Hepatocyte (in vitro differentiated cells): ENCODE measurements around the gene MYH6. TPM values are rescaled to one million over a fixed set of nuclear protein-coding genes. Genes with fewer than 3 reads are reported as not detected.

Experiments
- DNase-seq: peaks from one replicate; pipeline ENCODE4 v3.0.0-alpha.2; 2016; ENCODE audit warnings: low spot score
- H2AFZ ChIP-seq: fragments of 200-600 bp; sonication (generic); 2 replicates; pipeline ENCODE4 v1.6.0; 2016; ENCODE audit warnings: antibody characterized with exemption, mild to moderate bottlenecking
- H3K27ac ChIP-seq: fragments of 200-600 bp; sonication (generic); 2 replicates; pipeline ENCODE4 v1.5.1; 2016; ENCODE audit warnings: mild to moderate bottlenecking
- H3K27me3 ChIP-seq: fragments of 200-600 bp; sonication (generic); 2 replicates; pipeline ENCODE4 v1.6.1; 2016
- H3K36me3 ChIP-seq: fragments of 200-600 bp; sonication (generic); replicated peaks from 2 replicates; pipeline ENCODE4 v1.5.1; 2016; ENCODE audit warnings: low read depth; ENCODE audit not compliant: insufficient read depth
- H3K4me1 ChIP-seq: fragments of 200-600 bp; sonication (generic); 2 replicates; pipeline ENCODE4 v1.5.1; 2016; ENCODE audit warnings: mild to moderate bottlenecking, moderate library complexity; ENCODE audit not compliant: insufficient read depth
- H3K4me2 ChIP-seq: fragments of 200-600 bp; sonication (generic); 2 replicates; pipeline ENCODE4 v1.6.0; 2016
- H3K4me3 ChIP-seq: fragments of 200-600 bp; sonication (generic); 2 replicates; pipeline ENCODE4 v1.5.1; 2016; ENCODE audit warnings: mild to moderate bottlenecking
- H3K79me2 ChIP-seq: fragments of 200-600 bp; sonication (generic); 2 replicates; pipeline ENCODE4 v1.6.0; 2017; ENCODE audit warnings: mild to moderate bottlenecking
- H3K9me2 ChIP-seq: fragments of 200-600 bp; sonication (generic); replicated peaks from 2 replicates; pipeline ENCODE4 v1.6.0; 2017; ENCODE audit warnings: mild to moderate bottlenecking; ENCODE audit not compliant: insufficient read depth
- H3K9me3 ChIP-seq: fragments of 200-600 bp; sonication (generic); 2 replicates; pipeline ENCODE4 v1.5.1; 2016; ENCODE audit warnings: low read depth, mild to moderate bottlenecking
- H4K20me1 ChIP-seq: fragments of 200-600 bp; sonication (generic); 2 replicates; pipeline ENCODE4 v1.6.0; 2016; ENCODE audit warnings: mild to moderate bottlenecking; ENCODE audit not compliant: insufficient read depth, poor library complexity, severe bottlenecking
- CTCF ChIP-seq: fragments of 200-600 bp; sonication (generic); IDR thresholded peaks from 2 replicates; pipeline ENCODE4 v1.5.1; 2016; ENCODE audit warnings: antibody characterized with exemption, mild to moderate bottlenecking; ENCODE audit not compliant: poor library complexity
- EZH2 ChIP-seq: fragments of 200-600 bp; sonication (generic); IDR thresholded peaks from 2 replicates; pipeline ENCODE4 v1.6.1; 2016; ENCODE audit warnings: antibody characterized with exemption, mild to moderate bottlenecking, borderline replicate concordance
- EZH2phosphoT487 ChIP-seq: fragments of 200-600 bp; sonication (generic); IDR thresholded peaks from one replicate; pipeline ENCODE4 v1.6.1; 2018; ENCODE audit warnings: antibody characterized with exemption, mild to moderate bottlenecking, low read depth, moderate library complexity; ENCODE audit not compliant: unreplicated experiment, severe bottlenecking
- WGBS: methylation state at CpG from one replicate; pipeline ENCODE4 v1.1.6; 2016; ENCODE audit warnings: low lambda C conversion rate; ENCODE audit errors: missing lambda C conversion rate; 5-methylcytosine and 5-hydroxymethylcytosine counted together
- polyA plus RNA-seq: library from polyadenylated mRNA; unstranded; fragments of >200 nt; fragmentation: Nextera tagmentation; extraction: Ambion mirVana; gene quantifications from 2 replicates; pipeline ENCODE4 v1.2.1, GENCODE V29; 2016
- total RNA-seq: library from RNA; depleted of rRNA; stranded (reverse); fragments of >200 nt; gene quantifications from 2 replicates; pipeline ENCODE4 v1.2.3, GENCODE V29; 2014

The MYH6 gene
- total and polyA plus RNA-seq, 2 experiments from 2014 or later: 0.97 TPM; not detected in 1

GRCh38 chr14:23416801-23417200 lies 8.7 kb upstream of the MYH6 start:
- Histone ChIP-seq H3K9me2 (no peaks in the 10 kb centered on the region), H3K27me3 (no peaks in the 10 kb centered on the region), H4K20me1 (no peaks in the 10 kb centered on the region), H2AFZ (no peak overlapping the region), H3K4me3 (no peak overlapping the region), H3K4me1 (no peaks in the 10 kb centered on the region), H3K79me2 (no peaks in the 10 kb centered on the region), H3K9me3 (no peaks in the 10 kb centered on the region), H3K27ac (no peak overlapping the region), H3K36me3 (no peaks in the 10 kb centered on the region), H3K4me2 (no peak overlapping the region)
- 93% methylated on average over 11 of the region's 11 CpGs for WGBS
- TF ChIP-seq EZH2 (no peak), CTCF (no peak), EZH2phosphoT487 (no peak)
- DNase-seq: no peak

GRCh38 chr14:23415821-23416778 lies 8.0 kb upstream of the MYH6 start:
- 83% methylated on average over 21 of the region's 21 CpGs for WGBS
- Histone ChIP-seq H4K20me1 (no peaks in the 10 kb centered on the region), H3K27me3 (no peaks in the 10 kb centered on the region), H3K9me3 (no peaks in the 10 kb centered on the region), H3K9me2 (no peaks in the 10 kb centered on the region), H3K79me2 (no peaks in the 10 kb centered on the region), H3K36me3 (no peaks in the 10 kb centered on the region), H3K27ac (no peak overlapping the region), H2AFZ (no peak overlapping the region), H3K4me1 (no peaks in the 10 kb centered on the region), H3K4me2 (no peak overlapping the region), H3K4me3 (no peak overlapping the region)
- TF ChIP-seq CTCF (no peak), EZH2phosphoT487 (no peak), EZH2 (no peak)
- no peak for DNase-seq

- no peak for DNase-seq
- Histone ChIP-seq H2AFZ (no peak overlapping the region), H3K4me3 (no peak overlapping the region), H3K27ac (no peak overlapping the region), H3K27me3 (no peaks in the 10 kb centered on the region), H3K36me3 (no peaks in the 10 kb centered on the region), H3K9me2 (no peaks in the 10 kb centered on the region), H3K4me2 (no peak overlapping the region), H3K9me3 (no peaks in the 10 kb centered on the region), H4K20me1 (no peaks in the 10 kb centered on the region), H3K79me2 (no peaks in the 10 kb centered on the region), H3K4me1 (no peaks in the 10 kb centered on the region)
- WGBS: 94% methylated on average over 39 of the region's 39 CpGs
- TF ChIP-seq EZH2: no peak
- no peak for TF ChIP-seq EZH2phosphoT487
- TF ChIP-seq CTCF: no peak
Observed at GRCh38 chr14:23414906-23415820, 7.1 kb upstream of the MYH6 start.
